NK-92 (cell line): Measurements from ENCODE around the gene HTR1B.

Experiments used
- DNase-seq: peaks from one replicate; lab custom pipeline; 2025; ENCODE audit not compliant: unreplicated experiment; lab: John Stamatoyannopoulos, UW

HTR1B gene, protein sequence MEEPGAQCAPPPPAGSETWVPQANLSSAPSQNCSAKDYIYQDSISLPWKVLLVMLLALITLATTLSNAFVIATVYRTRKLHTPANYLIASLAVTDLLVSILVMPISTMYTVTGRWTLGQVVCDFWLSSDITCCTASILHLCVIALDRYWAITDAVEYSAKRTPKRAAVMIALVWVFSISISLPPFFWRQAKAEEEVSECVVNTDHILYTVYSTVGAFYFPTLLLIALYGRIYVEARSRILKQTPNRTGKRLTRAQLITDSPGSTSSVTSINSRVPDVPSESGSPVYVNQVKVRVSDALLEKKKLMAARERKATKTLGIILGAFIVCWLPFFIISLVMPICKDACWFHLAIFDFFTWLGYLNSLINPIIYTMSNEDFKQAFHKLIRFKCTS

DNA sequence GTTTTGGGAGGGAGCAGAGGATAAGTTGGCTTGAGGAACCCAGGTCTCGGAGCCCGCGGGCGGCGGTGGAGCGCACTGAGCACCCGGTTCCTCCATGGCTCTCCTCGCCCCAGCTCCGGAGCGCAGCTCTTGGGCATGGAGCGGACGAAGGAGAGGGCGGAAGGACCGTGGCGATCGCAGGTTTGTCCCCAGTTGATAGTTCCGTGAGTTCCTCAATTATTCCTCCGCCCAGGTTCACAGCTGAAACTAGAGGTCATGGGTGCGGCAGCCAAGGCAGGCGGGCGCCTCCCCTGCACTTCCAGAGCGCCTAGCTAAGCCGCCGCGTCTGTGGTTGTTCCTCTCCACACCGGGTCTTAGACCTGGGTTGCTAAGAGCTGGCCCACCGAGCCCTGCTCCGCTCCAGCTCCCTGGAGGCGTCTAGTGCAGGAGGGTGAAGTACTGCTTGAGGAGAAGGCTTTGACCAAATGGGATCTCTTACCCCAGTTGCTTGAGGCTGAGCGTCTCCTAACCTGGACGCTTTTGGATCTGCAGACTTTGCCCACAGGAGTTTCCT, at the start of gene HTR1B:
Gene HTR1B, minus strand, starts transcription at position 184 of the 553 bp plus-strand sequence. Its CDS starts 88 bp downstream, at position 96.
- no peak for DNase-seq

DNA sequence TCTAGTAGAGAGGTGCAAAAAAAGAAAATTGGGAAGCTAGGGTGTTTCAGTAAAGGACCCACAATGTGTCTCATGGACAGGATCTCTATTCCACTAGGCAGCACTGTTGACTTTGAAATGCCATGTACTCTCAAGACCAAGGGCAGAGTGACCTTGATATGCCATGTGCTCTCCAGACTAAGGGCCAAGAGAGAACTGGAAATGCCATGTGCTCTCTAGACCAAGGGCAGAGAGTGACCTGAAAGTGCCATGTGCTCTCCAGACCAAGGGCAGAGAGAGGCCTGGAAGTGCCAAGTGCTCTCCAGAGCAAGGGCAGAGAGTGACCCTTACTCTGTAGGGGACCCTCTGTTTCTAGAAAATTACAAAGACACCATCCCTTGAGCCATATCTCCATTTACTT, 49.3 kb upstream of the HTR1B start:
- no peak for DNase-seq

DNA sequence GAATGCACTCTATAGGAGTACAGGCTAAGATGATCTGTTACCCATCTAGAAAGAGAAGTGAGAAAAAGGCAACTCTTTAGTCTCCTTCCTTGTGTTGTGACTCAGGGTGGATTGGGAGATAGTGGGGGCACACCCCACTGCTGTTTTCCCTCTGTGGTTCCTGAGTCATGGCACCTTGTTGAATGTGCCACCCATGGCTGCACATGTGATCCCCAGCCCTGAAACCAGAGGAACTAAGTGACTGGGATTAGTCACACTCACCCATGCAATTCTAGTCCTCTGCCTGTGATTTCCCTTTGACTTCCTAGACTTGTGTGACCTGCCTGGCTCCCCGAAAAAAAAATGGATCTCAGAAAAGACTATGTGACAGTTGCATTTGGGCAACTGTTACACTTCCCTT, 48.6 kb upstream of the HTR1B start:
- DNase-seq, result no peak

DNA sequence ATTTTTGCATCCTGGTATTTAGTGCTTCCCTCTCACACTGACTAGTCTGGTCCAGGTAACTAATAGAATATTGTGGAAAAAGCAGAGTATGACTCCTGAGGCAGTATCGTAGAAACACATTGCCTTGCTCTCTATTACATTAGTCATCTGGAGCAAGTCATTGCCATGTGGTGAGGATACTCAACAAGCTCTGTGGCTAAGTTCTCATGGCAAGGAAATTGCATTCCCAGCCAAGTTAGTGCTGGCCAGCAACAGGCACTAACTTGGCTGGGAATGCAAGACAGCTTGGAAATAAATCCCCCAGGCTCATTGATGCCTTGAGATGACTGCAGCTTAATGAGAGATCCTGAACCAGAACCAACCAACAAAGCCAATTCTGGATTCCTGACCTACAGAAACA, 39.7 kb upstream of the HTR1B start:
- no peak for DNase-seq

DNA sequence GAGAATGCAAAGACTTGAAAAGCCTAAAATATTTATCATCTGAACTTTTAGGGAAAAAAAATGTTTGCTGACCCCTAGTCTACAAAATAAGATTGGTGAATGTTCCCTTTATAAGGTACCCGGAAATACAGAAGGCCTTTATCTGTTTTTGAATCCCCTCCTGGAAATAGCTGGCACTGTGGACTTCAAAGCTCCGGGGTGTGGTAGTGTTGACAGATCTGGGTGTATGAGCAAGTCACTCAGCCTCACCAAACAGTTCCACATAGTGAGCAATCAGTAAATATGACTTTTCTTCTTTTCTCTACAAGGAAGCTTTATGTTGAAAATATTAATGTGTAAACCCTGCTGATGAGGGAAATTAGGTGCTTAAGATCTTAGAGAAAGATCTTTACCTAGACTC, 29.2 kb upstream of the HTR1B start:
- DNase-seq, result no peak

DNA sequence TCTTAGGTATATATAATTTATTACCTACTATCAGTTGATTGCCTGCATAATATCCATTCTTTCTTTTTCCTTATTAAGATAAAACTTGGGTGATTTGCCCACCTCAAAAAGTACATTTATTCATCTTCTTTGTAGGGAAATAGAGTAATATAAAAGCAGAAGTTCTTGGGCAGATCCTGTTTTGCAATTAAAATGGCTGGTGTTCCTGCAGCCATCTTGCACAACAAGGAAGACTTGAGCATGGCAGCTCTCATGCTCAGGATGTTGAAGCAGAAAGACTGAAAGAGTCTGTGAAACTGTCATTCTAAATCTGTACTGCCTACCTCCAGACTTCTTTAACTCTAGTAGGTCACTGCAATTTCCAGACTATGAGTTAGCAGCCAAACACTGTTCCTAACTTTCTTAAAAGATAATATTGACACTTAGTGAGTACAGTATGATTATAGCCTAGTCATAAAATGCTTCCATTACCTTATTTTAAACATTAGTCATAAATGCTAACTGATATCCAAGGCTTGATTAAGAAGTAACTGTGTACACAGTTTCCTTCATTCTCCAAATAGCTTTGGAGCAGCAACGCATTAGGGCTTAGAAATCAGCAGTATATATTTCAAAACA, 24.6 kb upstream of the HTR1B start:
- no peak for DNase-seq

DNA sequence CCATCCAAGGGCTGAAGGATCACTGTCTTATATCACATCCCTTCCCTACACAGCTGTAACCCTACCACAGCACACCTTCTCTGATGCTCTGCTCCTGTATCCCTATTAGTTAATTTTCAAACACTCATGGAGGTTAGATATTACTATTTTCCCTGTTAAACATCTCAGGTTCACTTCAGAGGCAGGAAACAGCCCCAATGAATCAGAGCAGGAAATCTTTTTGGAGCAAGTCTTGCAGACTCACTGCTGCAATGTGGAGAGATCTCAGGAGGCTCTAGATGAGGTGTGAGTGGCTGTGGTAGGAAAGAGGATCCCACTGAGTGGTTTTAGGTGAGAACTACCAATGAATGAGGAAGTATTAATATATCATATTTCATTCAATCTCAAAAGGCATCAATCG, 19.7 kb upstream of the HTR1B start:
- no peak for DNase-seq

DNA sequence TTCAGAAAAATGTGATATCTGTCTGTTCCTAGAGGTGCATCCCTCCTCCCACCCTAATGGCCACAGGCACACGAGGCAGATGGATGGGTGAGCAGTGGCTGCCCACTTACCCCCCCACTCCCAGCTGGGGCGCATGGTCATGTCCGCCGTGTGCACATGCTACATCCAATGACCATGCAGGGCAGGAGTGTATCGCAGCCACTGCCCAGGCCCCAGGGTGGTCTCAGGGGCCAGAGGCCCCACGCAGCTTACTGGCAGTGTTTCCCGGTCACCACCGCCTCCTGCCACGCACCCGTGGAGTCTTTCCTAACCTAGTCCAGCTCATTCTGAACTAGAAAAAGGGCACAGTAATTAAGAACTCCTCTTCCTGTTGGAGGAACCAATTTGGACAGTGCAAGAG, 11.7 kb upstream of the HTR1B start:
- DNase-seq, result no peak

DNA sequence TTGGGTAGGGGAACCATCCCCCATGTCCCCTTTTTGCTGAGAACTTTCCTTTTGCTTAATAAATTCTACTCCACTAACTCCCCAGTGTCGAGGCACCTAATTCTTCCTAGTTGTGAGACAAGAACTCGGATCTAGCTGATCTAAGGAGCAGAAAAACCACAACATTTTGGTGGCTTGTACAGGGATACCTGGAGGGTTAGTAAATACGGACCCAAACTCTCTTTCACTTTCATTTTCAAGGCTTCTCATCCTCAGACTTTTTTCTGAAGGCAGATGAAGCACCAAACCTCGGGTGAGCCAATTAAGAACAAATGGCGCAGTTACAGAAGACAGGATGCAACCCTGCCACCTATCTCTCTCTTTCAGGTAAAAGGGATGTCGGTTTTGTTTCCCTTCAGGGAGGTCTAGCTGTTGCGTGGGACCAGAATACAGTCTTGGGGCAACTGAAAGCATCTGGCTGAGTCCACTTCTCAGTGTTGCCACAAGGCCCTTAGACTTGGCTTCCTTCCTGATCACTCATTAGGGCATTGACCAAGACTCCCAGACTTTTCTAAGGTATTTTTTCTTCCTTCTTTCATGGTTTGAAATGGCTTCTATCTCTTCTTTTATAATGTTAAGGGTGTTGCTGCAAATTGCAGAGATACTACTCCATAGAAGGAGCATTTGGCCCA, 11.1 kb upstream of the HTR1B start:
- DNase-seq, result no peak

DNA sequence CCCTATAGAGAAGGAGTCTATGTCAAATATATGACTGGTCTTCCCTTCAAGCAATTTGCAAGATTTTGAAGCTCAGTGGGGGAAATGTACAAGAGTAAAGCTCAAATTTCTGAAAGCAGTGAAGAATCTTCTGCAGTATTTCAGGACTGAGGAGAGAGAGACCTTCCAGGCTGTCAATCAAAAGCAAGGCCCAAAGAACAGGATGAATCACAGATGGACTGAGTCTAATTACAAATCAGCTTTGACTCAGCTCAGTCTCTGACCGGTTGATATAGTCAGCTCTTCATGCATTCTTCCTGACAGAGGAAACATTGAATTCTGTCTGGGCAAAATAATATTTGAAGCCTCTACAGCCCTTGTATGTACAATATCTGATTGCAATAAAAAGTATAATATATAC, 7.7 kb upstream of the HTR1B start:
- DNase-seq, result no peak

DNA sequence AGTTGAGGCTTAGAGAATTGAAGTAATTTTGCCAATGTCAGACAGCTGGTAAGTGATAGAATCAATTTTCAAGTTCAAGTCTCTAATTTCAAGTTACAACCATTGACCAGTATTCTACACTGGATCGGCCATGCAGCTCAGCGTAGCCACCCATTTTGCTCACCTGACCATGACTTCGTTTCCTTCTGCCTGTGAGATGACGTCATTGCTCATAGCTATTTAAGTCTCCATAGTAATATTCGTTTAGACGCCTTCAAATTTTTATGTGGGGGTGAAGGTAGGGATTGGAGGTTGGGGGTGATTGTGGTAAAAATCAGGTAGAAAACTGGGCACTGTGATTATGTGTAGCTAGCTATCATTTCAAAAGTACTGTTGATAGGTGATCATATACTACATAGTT, 5.6 kb upstream of the HTR1B start:
- no peak for DNase-seq

DNA sequence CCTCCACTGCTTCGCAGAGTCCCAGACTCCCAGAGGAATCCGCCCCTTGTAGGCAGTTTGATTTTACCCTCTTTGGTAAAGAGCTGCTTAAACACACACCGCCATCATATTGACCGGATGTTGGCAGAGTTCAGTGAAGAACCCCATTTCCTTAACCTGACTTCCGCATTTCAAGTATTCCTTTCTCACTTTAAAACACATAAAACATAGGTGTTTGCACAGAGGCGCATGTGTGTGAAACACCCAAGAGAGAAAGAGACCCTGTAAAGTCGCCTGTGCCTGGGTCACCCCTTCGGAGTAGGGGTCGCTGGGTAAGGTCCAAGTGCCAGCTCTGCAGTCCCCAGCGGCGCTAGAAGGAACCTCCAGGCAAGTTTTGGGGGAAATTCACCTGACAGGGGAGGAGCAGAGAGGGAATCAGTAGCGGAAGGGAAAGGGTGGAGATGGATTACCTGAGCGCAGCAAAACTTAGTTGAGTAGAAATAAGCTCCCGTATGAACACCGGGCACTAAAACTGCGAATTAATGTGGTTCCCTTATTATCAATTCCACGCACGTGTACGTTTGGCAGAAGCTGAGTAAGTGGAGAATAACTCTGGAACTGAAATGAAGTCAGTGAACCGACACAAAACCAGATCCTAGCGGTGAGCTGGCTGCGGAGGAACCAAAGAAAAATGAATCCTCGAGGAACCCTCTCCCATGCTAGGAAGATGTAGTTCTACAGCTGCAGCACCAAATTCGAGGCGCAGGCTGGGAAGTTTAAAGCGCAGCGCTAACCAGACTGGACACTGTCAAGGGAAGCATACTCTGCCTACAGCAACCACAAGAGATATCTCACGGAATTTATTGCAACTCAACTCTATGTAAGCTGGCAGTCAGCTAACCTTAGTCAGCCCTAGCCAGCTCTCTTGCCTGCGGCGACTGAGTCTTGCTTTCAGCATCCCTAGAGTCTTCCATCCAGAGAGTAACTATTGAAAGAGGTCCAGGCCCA, 3.5 kb upstream of the HTR1B start:
- no peak for DNase-seq

DNA sequence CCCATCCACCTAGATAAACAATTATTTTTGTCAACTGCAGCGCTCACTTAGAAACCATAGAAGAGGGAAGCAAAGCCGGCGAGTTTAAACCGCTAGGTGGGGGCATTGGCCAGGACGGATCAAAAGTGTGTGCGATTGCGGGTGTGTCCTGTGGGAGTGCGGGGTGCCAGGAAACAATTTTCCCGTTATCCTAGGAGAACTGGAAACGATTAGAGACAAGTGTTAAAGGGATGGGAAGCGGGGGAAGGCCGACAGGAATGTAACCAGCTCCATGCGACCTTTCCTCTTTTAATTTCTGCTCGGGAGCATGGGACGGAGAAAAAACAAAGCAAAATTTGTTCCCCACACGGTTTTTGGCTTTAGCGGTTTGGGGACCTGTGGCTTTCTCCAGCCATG, 2.8 kb upstream of the HTR1B start:
- no peak for DNase-seq

DNA sequence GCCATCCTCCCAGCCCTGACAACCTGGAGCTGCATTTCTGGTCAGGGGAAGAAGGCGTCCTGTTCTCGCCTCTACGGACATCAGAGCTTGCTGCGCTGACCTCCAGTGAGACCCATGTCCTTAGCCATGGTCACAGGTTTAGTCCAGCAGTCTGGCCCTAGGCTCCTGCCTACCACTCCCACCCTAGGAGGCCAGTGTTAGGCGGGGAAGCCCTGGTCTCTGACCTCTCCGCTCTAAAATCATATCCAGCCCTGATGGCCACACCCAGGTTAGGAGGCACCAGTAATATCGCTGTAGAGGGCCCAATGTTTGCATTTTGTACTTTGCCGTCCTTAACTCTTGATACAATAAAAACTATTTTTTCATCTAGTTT, 1.2 kb upstream of the HTR1B start:
- DNase-seq, result no peak

DNA sequence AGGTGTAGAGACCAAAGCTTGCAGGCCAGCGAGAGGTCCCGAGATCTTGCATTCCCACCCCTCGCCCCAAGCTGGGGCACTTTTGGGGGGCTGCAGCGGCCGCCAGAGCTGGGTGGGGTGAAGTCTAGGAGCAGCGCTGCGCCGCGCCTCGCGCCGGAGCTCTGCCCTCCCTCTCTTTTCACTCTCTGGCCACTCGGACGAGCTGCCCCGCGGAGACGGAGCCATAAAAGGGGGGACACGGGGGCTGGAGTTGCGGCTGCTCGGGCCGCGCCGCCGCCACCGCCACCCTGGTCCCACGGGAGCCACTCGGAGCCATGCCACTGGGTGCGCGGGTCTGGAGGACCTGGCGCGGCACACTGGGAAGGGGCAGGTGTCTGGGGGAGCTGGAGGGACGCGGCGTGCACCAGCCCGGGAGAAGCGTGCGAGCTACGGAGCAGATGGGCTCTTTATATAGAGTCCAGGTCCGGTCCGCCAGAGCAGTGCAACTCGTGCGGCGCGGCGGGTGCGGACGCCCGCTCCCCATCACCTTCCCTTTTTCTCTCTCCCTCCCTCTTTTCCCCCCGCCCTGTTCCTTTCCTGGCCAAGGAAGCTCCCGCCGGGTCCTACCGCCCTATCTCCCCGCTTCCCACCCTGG, 687 bp upstream of the HTR1B start:
- no peak for DNase-seq

DNA sequence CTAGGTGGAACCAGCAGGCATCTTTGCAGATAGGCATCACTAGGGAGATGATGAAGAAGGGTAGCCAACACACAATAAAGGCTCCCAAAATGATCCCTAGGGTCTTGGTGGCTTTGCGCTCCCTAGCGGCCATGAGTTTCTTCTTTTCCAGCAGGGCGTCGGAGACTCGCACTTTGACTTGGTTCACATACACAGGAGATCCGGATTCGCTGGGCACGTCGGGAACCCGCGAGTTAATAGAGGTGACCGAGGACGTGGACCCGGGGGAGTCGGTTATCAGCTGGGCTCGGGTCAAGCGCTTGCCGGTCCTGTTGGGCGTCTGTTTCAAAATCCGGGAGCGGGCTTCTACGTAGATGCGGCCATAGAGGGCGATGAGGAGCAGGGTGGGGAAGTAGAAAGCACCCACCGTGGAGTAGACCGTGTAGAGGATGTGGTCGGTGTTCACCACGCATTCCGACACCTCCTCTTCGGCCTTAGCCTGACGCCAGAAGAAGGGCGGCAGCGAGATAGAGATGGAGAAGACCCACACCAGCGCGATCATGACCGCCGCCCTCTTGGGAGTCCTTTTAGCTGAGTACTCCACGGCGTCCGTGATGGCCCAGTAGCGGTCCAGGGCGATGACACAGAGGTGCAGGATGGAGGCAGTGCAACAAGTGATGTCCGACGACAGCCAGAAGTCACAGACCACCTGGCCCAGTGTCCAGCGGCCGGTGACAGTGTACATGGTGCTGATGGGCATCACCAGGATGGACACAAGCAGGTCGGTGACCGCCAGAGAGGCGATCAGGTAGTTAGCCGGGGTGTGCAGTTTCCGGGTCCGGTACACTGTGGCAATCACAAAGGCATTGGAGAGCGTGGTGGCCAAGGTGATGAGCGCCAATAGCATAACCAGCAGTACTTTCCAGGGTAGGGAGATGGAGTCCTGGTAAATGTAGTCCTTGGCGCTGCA, 658 bp downstream of the HTR1B start:
- no peak for DNase-seq

DNA sequence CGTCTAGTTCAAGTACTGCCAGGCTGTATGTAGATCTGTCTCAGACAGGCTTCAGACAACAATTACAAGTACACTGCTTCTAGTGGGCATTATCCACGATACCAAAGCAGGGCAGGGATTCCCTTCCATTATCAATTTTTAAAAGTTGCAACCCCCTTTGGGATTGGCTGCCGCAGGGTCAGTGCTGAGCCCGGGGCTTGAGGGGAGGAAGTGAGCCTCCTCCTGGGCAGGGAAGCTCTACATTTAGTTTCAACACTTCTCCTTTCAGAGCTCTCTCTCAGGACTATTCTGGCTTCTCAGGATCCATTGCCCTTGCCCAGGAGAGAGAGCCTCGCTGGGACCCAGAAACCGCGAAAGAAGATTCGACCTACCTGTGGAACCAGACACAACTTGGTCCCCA, 1.5 kb downstream of the HTR1B start:
- DNase-seq, result no peak

DNA sequence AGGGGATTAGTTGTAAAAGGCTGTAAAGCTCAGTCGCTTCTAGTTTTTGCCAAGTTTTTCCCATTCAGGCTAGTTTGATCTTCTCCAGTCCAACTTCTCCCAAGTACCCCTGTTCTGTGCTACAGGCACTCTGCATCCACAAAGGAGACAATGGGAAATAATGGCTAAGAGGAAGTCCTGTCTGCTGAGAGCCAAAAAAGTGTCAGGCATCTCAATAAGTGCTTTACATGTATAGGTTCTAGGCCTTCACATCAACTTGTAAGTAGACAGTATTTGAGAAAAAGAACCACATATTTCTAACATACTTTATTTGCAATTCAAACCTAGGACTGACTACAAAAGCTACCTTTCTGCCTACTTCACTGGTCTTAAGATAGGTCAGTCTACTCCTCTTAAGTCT, 4.9 kb downstream of the HTR1B start:
- DNase-seq, result no peak

DNA sequence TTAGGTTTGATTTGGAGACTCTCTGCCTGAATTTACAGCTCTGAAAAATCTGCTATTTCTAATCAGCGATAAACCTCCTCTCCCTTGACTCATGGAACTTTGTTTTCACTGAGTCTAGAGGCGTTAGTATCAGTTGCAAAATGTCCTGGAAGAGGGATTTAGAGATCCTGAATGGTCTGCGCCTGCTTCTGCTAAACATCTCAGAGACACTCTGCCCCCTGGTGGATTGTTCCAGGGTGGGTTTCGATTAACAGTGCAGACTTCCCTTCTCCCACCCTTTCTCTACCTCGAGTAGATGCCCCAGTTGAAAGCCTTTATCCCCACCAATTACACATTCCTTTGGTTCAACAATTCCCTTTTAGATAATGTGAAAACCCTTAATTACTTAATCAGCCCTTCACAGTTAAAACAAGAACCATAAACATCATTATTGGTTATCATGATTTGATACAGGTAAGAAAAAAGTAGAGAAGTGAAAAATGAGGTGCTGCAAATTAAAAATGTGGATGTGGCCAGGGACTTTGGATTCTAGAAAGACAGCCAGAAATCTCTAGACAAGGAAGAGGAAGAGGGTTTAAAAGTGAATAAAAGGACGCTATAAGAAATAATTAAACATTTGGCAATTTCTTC, 5.5 kb downstream of the HTR1B start:
- no peak for DNase-seq
